Esophagus squamous epithelium (tissue), 5 donors: ENCODE data around the gene CBFA2T2. TPM values are rescaled to one million over a fixed set of nuclear protein-coding genes. Genes with fewer than 3 reads are reported as not detected.

ENCODE experiments used
- DNase-seq: peaks from one replicate; lab custom pipeline; 2025; lab: John Stamatoyannopoulos, UW
- H3K27ac ChIP-seq, 4 donors: fragments of 200-600 bp; sonication (generic); one replicate each; pipeline ENCODE4 v1.5.1; 2016 to 2019; ENCODE audit warnings: mild to moderate bottlenecking in 1 of 4
- H3K27me3 ChIP-seq, 4 donors: fragments of 200-600 bp; sonication (generic); 1 replicate in 3 of 4; 2 replicates in 1 of 4; pipeline versions ENCODE4 v1.5.1 to v1.6.0; 2017 to 2021; ENCODE audit warnings: antibody characterized with exemption in 1 of 4
- H3K36me3 ChIP-seq, 3 donors: fragments of 200-600 bp; sonication (generic); one replicate each; pipeline ENCODE4 v1.5.1; 2016 to 2019
- H3K4me1 ChIP-seq, 3 donors: fragments of 200-600 bp; sonication (generic); one replicate each; pipeline ENCODE4 v1.5.1; 2017 to 2019
- H3K4me3 ChIP-seq, 4 donors: fragments of 200-600 bp; sonication (generic); 1 replicate in 3 of 4; 2 replicates in 1 of 4; pipeline ENCODE4 v1.5.1; 2016 to 2019; ENCODE audit warnings: mild to moderate bottlenecking in 2 of 4, moderate library complexity in 1 of 4
- H3K9me3 ChIP-seq, 3 donors: fragments of 200-600 bp; sonication (generic); one replicate each; pipeline ENCODE4 v1.5.1; 2016 to 2019
- CTCF ChIP-seq, 6 experiments: fragments of 450-650 bp in 4 of 6; fragments of 200-600 bp in 2 of 6; sonication (generic) in 2 of 6; IDR thresholded peaks; one replicate each; pipeline ENCODE4 v1.5.1; 2016 to 2019; ENCODE audit warnings: antibody characterized with exemption in 6 of 6, mild to moderate bottlenecking in 4 of 6, moderate library complexity in 4 of 6
- POLR2A ChIP-seq, 4 donors: fragments of 450-650 bp; IDR thresholded peaks; one replicate each; pipeline ENCODE4 v1.6.1; 2017; ENCODE audit warnings: antibody characterized with exemption in 4 of 4, mild to moderate bottlenecking in 4 of 4, moderate library complexity in 3 of 4
- WGBS, 2 donors: methylation state at CpG; one replicate each; pipeline ENCODE4 v1.1.5; 2018; 5-methylcytosine and 5-hydroxymethylcytosine counted together
- intact Hi-C: fragments of 100-400 bp; cut with DNase I; formaldehyde crosslinking; loops from one replicate; pipeline ENCODE4 v1.15.0; 2022
- total RNA-seq, 4 donors: library from RNA; depleted of rRNA; stranded (reverse); fragments of >200 nt; gene quantifications; one replicate each; pipeline ENCODE4 v1.1.0, GENCODE V29; 2016
- donor health status: DM: yes; HTN: yes; CAD: no.

CBFA2T2 gene
- total RNA-seq, 4 donors from 2014 or later: 10.5 to 15.6 (median 10.8) TPM

- intact Hi-C loops: no loop called here
Measured at GRCh38 chr20:33575282-33575681, 85.4 kb downstream of the CBFA2T2 start.

GRCh38 chr20:33576432-33577125, 86.7 kb downstream of the CBFA2T2 start:
- 35 to 36% methylated on average over 4 of the region's 4 CpGs for WGBS, 2 donors
- Histone ChIP-seq H3K4me3 (no peak overlapping the region), H3K36me3 (no peaks in the 10 kb centered on the region), H3K27ac (peak overlapping the region in 1 of 4 donors; percentile 1), H3K9me3 (no peaks in the 10 kb centered on the region), H3K4me1 (peaks cover 5 to 34% (median 15%) of the 10 kb centered on the region in 3 donors), H3K27me3 (no peaks in the 10 kb centered on the region)
- intact Hi-C loops: no loop called here
- no peak for DNase-seq
- TF ChIP-seq POLR2A (IDR thresholded peaks at IDR 0.05) (no peak), CTCF (IDR thresholded peaks at IDR 0.05) (peak in 1 of 6 experiments; percentile 34)

More at GRCh38 chr20:33575282-33575681, 85.4 kb downstream of the CBFA2T2 start:
- Histone ChIP-seq H3K9me3 (no peaks in the 10 kb centered on the region), H3K27me3 (no peaks in the 10 kb centered on the region), H3K4me1 (peaks cover 7 to 42% (median 20%) of the 10 kb centered on the region in 3 donors), H3K36me3 (no peaks in the 10 kb centered on the region), H3K4me3 (no peak overlapping the region), H3K27ac (no peak overlapping the region)
- 68 to 79% methylated on average over 3 of the region's 3 CpGs for WGBS, 2 donors
- DNase-seq: no peak
- TF ChIP-seq POLR2A (IDR thresholded peaks at IDR 0.05) (no peak), CTCF (IDR thresholded peaks at IDR 0.05) (no peak)

GRCh38 chr20:33578510-33578909, 88.6 kb downstream of the CBFA2T2 start:
- TF ChIP-seq POLR2A (IDR thresholded peaks at IDR 0.05) (no peak), CTCF (IDR thresholded peaks at IDR 0.05) (no peak)
- intact Hi-C loops: no loop called here
- H3K27ac ChIP-seq: no peak overlapping the region
- no peaks in the 10 kb centered on the region for H3K9me3 ChIP-seq
- WGBS, 2 donors: 57 to 81% methylated on average over 1 of the region's 1 CpG
- no peaks in the 10 kb centered on the region for H3K27me3 ChIP-seq
- peaks cover 5 to 37% (median 15%) of the 10 kb centered on the region in 3 donors for H3K4me1 ChIP-seq
- DNase-seq: no peak
- H3K36me3 ChIP-seq: no peaks in the 10 kb centered on the region
- H3K4me3 ChIP-seq: no peak overlapping the region

- no peaks in the 10 kb centered on the region for H3K36me3 ChIP-seq
- H3K27me3 ChIP-seq: no peaks in the 10 kb centered on the region
- no peaks in the 10 kb centered on the region for H3K9me3 ChIP-seq
- H3K4me3 ChIP-seq: no peak overlapping the region
- no peak for DNase-seq
- no peak overlapping the region for H3K27ac ChIP-seq
- no peak for TF ChIP-seq POLR2A (IDR thresholded peaks at IDR 0.05)
- no peak for TF ChIP-seq CTCF (IDR thresholded peaks at IDR 0.05)
- intact Hi-C loops: no loop called here
- WGBS, 2 donors: 95 to 98% methylated on average over 2 of the region's 2 CpGs
- peaks cover 0 to 11% (median 0%) of the 10 kb centered on the region in 3 donors for H3K4me1 ChIP-seq
Measured at GRCh38 chr20:33583143-33583542, 93.2 kb downstream of the CBFA2T2 start.

- TF ChIP-seq POLR2A (IDR thresholded peaks at IDR 0.05) (no peak), CTCF (IDR thresholded peaks at IDR 0.05) (no peak)
- H3K27me3 ChIP-seq: no peaks in the 10 kb centered on the region
- WGBS, 2 donors: 85 to 88% methylated on average over 3 of the region's 3 CpGs
- no peak overlapping the region for H3K27ac ChIP-seq
- DNase-seq: no peak
- H3K4me3 ChIP-seq: no peak overlapping the region
- no peaks in the 10 kb centered on the region for H3K9me3 ChIP-seq
- H3K4me1 ChIP-seq: peaks cover 0 to 10% (median 0%) of the 10 kb centered on the region in 3 donors
- no peaks in the 10 kb centered on the region for H3K36me3 ChIP-seq
- intact Hi-C loops: no loop called here
Measured at GRCh38 chr20:33584976-33585375, 95.1 kb downstream of the CBFA2T2 start.
